H9 (cell line): ENCODE measurements around the gene SPDYE9. TPM values are rescaled to one million over a fixed set of nuclear protein-coding genes. Genes with fewer than 3 reads are reported as not detected.
"Not testable (repeated sequence)": the region's sequence is repeated elsewhere in the genome, so short reads cannot be mapped to it uniquely, and the experiment has no call there.

Experiments
- DNase-seq: peaks from one replicate; pipeline ENCODE4 v3.0.0-alpha.2; 2017
- H2AFZ ChIP-seq: one replicate; pipeline ENCODE4 v1.6.1; 2013; ENCODE audit warnings: mild to moderate bottlenecking, low read length, control low read depth, moderate library complexity
- H2AK5ac ChIP-seq: 2 replicates; pipeline ENCODE4 v1.6.1; 2013; ENCODE audit warnings: low read length, control low read depth, mixed read lengths; ENCODE audit not compliant: insufficient read length
- H2BK120ac ChIP-seq: one replicate; pipeline ENCODE4 v1.6.1; 2013; ENCODE audit warnings: low read depth, mild to moderate bottlenecking, low read length, control low read depth, inconsistent platforms; ENCODE audit not compliant: poor library complexity, severe bottlenecking
- H2BK12ac ChIP-seq: 2 replicates; pipeline ENCODE4 v1.6.1; 2013; ENCODE audit warnings: low read length, control low read depth, mixed read lengths, low read depth; ENCODE audit not compliant: insufficient read length
- H2BK15ac ChIP-seq: 2 replicates; pipeline ENCODE4 v1.6.1; 2013; ENCODE audit warnings: low read depth, low read length, control low read depth
- H2BK20ac ChIP-seq: one replicate; pipeline ENCODE4 v1.6.1; 2013; ENCODE audit warnings: low read depth, mild to moderate bottlenecking, low read length, control low read depth, inconsistent platforms; ENCODE audit not compliant: poor library complexity, severe bottlenecking
- H2BK5ac ChIP-seq: 2 replicates; pipeline ENCODE4 v1.6.1; 2013; ENCODE audit warnings: low read length, control low read depth, mixed read lengths; ENCODE audit not compliant: insufficient read length
- H3K14ac ChIP-seq: 2 replicates; pipeline ENCODE4 v1.6.1; 2013; ENCODE audit warnings: low read length, control low read depth; ENCODE audit not compliant: insufficient read depth
- H3K18ac ChIP-seq: 2 replicates; pipeline ENCODE4 v1.6.1; 2013; ENCODE audit warnings: low read depth, mild to moderate bottlenecking, mixed read lengths, low read length, control low read depth; ENCODE audit not compliant: insufficient read length
- H3K23ac ChIP-seq: 2 replicates; pipeline ENCODE4 v1.6.1; 2013; ENCODE audit warnings: low read length, control low read depth, mixed read lengths, low read depth; ENCODE audit not compliant: insufficient read length
- H3K23me2 ChIP-seq: 2 replicates; pipeline ENCODE4 v1.6.1; 2013; ENCODE audit warnings: low read depth, mild to moderate bottlenecking, mixed read lengths, low read length, control low read depth; ENCODE audit not compliant: insufficient read length, poor library complexity, severe bottlenecking
- H3K27ac ChIP-seq: 2 replicates; pipeline ENCODE4 v1.5.1; 2013; ENCODE audit warnings: low read length, control low read depth, mixed read lengths, low read depth; ENCODE audit not compliant: insufficient read length
- H3K27me3 ChIP-seq: 2 replicates; pipeline ENCODE4 v1.6.1; 2013; ENCODE audit warnings: low read length, control low read depth, inconsistent platforms; ENCODE audit not compliant: insufficient read depth
- H3K4ac ChIP-seq: 2 replicates; pipeline ENCODE4 v1.6.1; 2013; ENCODE audit warnings: low read depth, mild to moderate bottlenecking, control low read depth, inconsistent platforms, low read length, moderate library complexity
- H3K4me1 ChIP-seq: 2 replicates; pipeline ENCODE4 v1.6.1; 2013; ENCODE audit warnings: low read length, control low read depth, inconsistent platforms; ENCODE audit not compliant: insufficient read depth
- H3K4me2 ChIP-seq: 2 replicates; pipeline ENCODE4 v1.6.1; 2013; ENCODE audit warnings: low read length, control low read depth, mixed read lengths; ENCODE audit not compliant: insufficient read length, insufficient read depth
- H3K56ac ChIP-seq: 2 replicates; pipeline ENCODE4 v1.6.1; 2013; ENCODE audit warnings: low read depth, mild to moderate bottlenecking, mixed read lengths, low read length, control low read depth; ENCODE audit not compliant: insufficient read length
- H3K79me1 ChIP-seq: 2 replicates; pipeline ENCODE4 v1.6.1; 2013; ENCODE audit warnings: low read depth, mild to moderate bottlenecking, moderate library complexity, low read length, control low read depth, inconsistent platforms; ENCODE audit not compliant: insufficient read depth, poor library complexity, severe bottlenecking
- H3K79me2 ChIP-seq: 2 replicates; pipeline ENCODE4 v1.6.1; 2013; ENCODE audit warnings: low read length, control low read depth, inconsistent platforms; ENCODE audit not compliant: insufficient read depth
- H3K9ac ChIP-seq: 2 replicates; pipeline ENCODE4 v1.6.1; 2013; ENCODE audit warnings: low read length, control low read depth, mixed read lengths; ENCODE audit not compliant: insufficient read length; ENCODE audit errors: extremely low read depth
- H3K9me3 ChIP-seq: one replicate; pipeline ENCODE4 v1.6.1; 2013; ENCODE audit warnings: low read depth, low read length, inconsistent platforms; ENCODE audit not compliant: control insufficient read depth
- H3T11ph ChIP-seq: one replicate; pipeline ENCODE4 v1.6.1; 2013; ENCODE audit warnings: mild to moderate bottlenecking, low read length, control low read depth, inconsistent platforms
- H4K20me1 ChIP-seq: one replicate; pipeline ENCODE4 v1.6.1; 2013; ENCODE audit not compliant: control insufficient read depth, insufficient read length, insufficient read depth
- H4K5ac ChIP-seq: 2 replicates; pipeline ENCODE4 v1.6.1; 2013; ENCODE audit warnings: low read depth, mild to moderate bottlenecking, mixed read lengths, low read length, control low read depth; ENCODE audit not compliant: insufficient read length
- H4K8ac ChIP-seq: replicated peaks from 2 replicates; pipeline ENCODE4 v1.6.1; 2013; ENCODE audit warnings: low read length, control low read depth, mixed read lengths, low read depth; ENCODE audit not compliant: insufficient read length
- H4K91ac ChIP-seq: 2 replicates; pipeline ENCODE4 v1.6.1; 2013; ENCODE audit warnings: low read depth, mild to moderate bottlenecking, moderate library complexity, mixed read lengths, low read length, control low read depth; ENCODE audit not compliant: insufficient read length
- H3K27ac Mint-ChIP-seq, 3 experiments: 2 replicates in 2 of 3; 3 replicates in 1 of 3; pipeline ENCODE4 v1.8.0; 2020 to 2021; ENCODE audit warnings: mixed read lengths in 3 of 3, mild to moderate bottlenecking in 1 of 3, moderate library complexity in 1 of 3
- H3K27me3 Mint-ChIP-seq: 2 replicates; pipeline ENCODE4 v1.8.0; 2021; ENCODE audit warnings: low read depth, mild to moderate bottlenecking, moderate library complexity, mixed read lengths
- H3K36me3 Mint-ChIP-seq, 3 experiments: 2 replicates in 2 of 3; 3 replicates in 1 of 3; pipeline ENCODE4 v1.8.0; 2020 to 2021; ENCODE audit warnings: low read depth in 3 of 3, mixed read lengths in 3 of 3; ENCODE audit not compliant: insufficient read depth in 1 of 3
- H3K4me1 Mint-ChIP-seq, 2 experiments: 2 replicates each; pipeline ENCODE4 v1.8.0; 2020; ENCODE audit warnings: mixed read lengths in 2 of 2
- H3K4me3 Mint-ChIP-seq, 2 experiments: 2 replicates in 1 of 2; 3 replicates in 1 of 2; pipeline ENCODE4 v1.8.0; 2020 to 2021; ENCODE audit warnings: mild to moderate bottlenecking in 2 of 2, mixed read lengths in 2 of 2, moderate library complexity in 1 of 2
- H3K9me3 Mint-ChIP-seq, 2 experiments: 2 replicates in 1 of 2; 3 replicates in 1 of 2; pipeline ENCODE4 v1.8.0; 2020; ENCODE audit warnings: mild to moderate bottlenecking in 2 of 2, mixed read lengths in 2 of 2, moderate library complexity in 1 of 2
- WGBS: extraction: QIAGEN DNeasy Blood & Tissue Kit; methylation state at CpG from one replicate; pipeline ENCODE4 v1.1.7; 2013; ENCODE audit warnings: missing lambda C conversion rate, low lambda C conversion rate, mixed read lengths; ENCODE audit not compliant: insufficient read length; ENCODE audit errors: extremely low coverage; 5-methylcytosine and 5-hydroxymethylcytosine counted together
- total RNA-seq: library from RNA; stranded (reverse); gene quantifications from 2 replicates; pipeline ENCODE4 v1.2.1, GENCODE V29; 2021

The SPDYE9 gene
- total RNA-seq, 1 experiment from 2014 or later, result not detected

DNA sequence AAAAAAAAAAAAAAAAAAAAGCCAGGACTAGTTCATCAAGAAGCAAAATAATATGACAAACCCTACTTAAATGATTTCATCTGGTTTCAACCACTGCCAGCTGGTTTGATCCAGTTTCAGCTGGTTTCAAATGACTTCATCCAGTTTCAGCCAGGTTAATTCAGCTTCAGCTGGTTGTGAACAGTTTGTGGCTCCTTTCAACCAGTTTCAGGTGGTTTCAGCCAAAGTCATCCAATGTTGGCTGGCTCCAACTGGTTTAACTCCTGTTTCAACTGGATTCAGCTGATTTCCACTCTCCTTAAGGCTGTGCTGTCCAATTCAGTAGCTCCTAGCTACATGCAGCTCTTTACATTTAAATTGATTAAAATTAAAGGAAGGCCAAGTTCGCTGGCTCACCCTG lies 32.3 kb upstream of the SPDYE9 start:
- not testable (repeated sequence) for H4K5ac ChIP-seq, H3K79me1 ChIP-seq

DNA sequence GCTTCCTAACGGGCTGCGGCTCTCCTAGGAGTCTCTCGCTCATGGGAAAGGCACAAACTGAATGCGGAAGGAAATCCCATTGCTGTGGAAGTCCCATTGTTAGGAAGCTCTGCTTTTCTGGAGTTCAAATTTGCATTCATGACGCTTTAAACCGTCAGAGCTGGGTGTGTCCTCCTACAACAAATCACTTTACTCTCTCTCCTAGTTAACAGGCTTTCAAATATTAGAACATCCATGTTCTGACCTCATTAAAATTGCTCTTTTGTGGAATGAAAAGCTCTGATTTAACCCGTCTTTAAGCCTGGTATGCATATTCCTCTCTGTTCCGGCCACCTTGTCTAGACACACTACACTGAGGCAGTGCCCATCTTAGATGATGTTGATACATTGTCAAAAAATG lies 28.0 kb downstream of the SPDYE9 start, which contains the start of gene SPDYE11:
Gene SPDYE11 (minus strand): TSS at position 101 of the 400 bp plus-strand sequence. CDS start 1,800 bp downstream, outside the sequence.
- not testable (repeated sequence) for H2AFZ ChIP-seq, H3K56ac ChIP-seq, H4K91ac ChIP-seq, H4K8ac ChIP-seq, H3K27ac ChIP-seq, H3K18ac ChIP-seq, H3K27me3 Mint-ChIP-seq, H3K4me1 ChIP-seq, H3K9ac ChIP-seq, H3T11ph ChIP-seq, H2BK20ac ChIP-seq, H3K27ac Mint-ChIP-seq, DNase-seq, H2BK120ac ChIP-seq, H2AK5ac ChIP-seq, H3K36me3 Mint-ChIP-seq, H2BK15ac ChIP-seq, H3K23me2 ChIP-seq, H4K5ac ChIP-seq, H3K9me3 ChIP-seq, H3K9me3 Mint-ChIP-seq, H4K20me1 ChIP-seq, H3K4me3 Mint-ChIP-seq, H3K27me3 ChIP-seq, H3K23ac ChIP-seq, H2BK5ac ChIP-seq, H3K4me2 ChIP-seq, H3K4ac ChIP-seq, H3K79me2 ChIP-seq, H2BK12ac ChIP-seq, H3K79me1 ChIP-seq, H3K14ac ChIP-seq, H3K4me1 Mint-ChIP-seq
- no CpG with 5 or more reads among the region's 8 CpGs for WGBS

More for the DNA sequence above, 32.3 kb upstream of the SPDYE9 start:
- not testable (repeated sequence) for H3K4me2 ChIP-seq, DNase-seq, H3K4me3 Mint-ChIP-seq, H3K9ac ChIP-seq, H3K36me3 Mint-ChIP-seq, H3K9me3 ChIP-seq, H3K27ac Mint-ChIP-seq, H3K23me2 ChIP-seq, H4K20me1 ChIP-seq, H3K23ac ChIP-seq, H2BK20ac ChIP-seq, H2AFZ ChIP-seq, H2BK12ac ChIP-seq, H3K27me3 Mint-ChIP-seq, H3K56ac ChIP-seq, H4K8ac ChIP-seq, H3K4me1 ChIP-seq, H3K4ac ChIP-seq, H3K9me3 Mint-ChIP-seq, H3K4me1 Mint-ChIP-seq, H3T11ph ChIP-seq, H2BK120ac ChIP-seq, H2BK5ac ChIP-seq, H3K18ac ChIP-seq, H2AK5ac ChIP-seq, H4K91ac ChIP-seq, H3K27ac ChIP-seq, H3K79me2 ChIP-seq, H2BK15ac ChIP-seq, H3K27me3 ChIP-seq, H3K14ac ChIP-seq
- no CpG with 5 or more reads among the region's 1 CpG for WGBS
